ENCODE results near the gene SEMA3F. TPM values are rescaled to one million over a fixed set of nuclear protein-coding genes. Genes with fewer than 3 reads are reported as not detected.

SEMA3F gene
- polyA plus RNA-seq, 1 experiment = 11.4 TPM

GRCh38 chr3:50212971-50213370 lies 57.8 kb downstream of the SEMA3F start:
- ChIA-PET POLR2A (no interaction called here), CTCF (interaction anchor here (1.3 to 6.4 kb wide), 5 partner anchors 8 to 47 kb away, joined by 3 to 81 read pairs (median 14); no protein-coding TSS in a partner anchor)
- no peak for TF ChIP-seq CTCF (IDR thresholded peaks at IDR 0.05; ENCODE audit: insufficient read depth, low read depth, low read length)
- Histone ChIP-seq H3K27me3 (ENCODE audit: control insufficient read depth, insufficient read depth, low read length) (0 out of 2 replicates have a peak, but pooled peaks cover 3% of the 10 kb centered on the region), H3K36me3 (ENCODE audit: control insufficient read depth, insufficient read depth, low read length) (no peaks in the 10 kb centered on the region), H3K4me3 (ENCODE audit: low read depth, low read length) (no peak overlapping the region)
- no peak for DNase-seq (ENCODE audit: low read depth)

- H3K36me3 ChIP-seq (ENCODE audit: control insufficient read depth, insufficient read depth, low read length) = no peaks in the 10 kb centered on the region
- ChIA-PET POLR2A (no interaction called here), CTCF (interaction anchor here (1.2 to 17.7 kb wide), 6 partner anchors 12 to 47 kb away, joined by 3 to 378 read pairs (median 26); partner anchors contain the start of gene GNAT1)
- no peak overlapping the region for H3K4me3 ChIP-seq (ENCODE audit: low read depth, low read length)
- no peak for DNase-seq (ENCODE audit: low read depth)
- 0 out of 2 replicates have a peak, but pooled peaks cover 3% of the 10 kb centered on the region for H3K27me3 ChIP-seq (ENCODE audit: control insufficient read depth, insufficient read depth, low read length)
- TF ChIP-seq CTCF (IDR thresholded peaks at IDR 0.05; ENCODE audit: insufficient read depth, low read depth, low read length) = no peak
Observed at GRCh38 chr3:50213373-50213772, 58.2 kb downstream of the SEMA3F start.

GRCh38 chr3:50214824-50215223 lies 59.7 kb downstream of the SEMA3F start:
- POLR2A ChIA-PET = no interaction called here
- CTCF ChIA-PET = interaction anchor here (1.7 to 17.7 kb wide), 3 partner anchors 12 to 22 kb away, joined by 3 to 378 read pairs (median 48); partner anchors contain the start of gene GNAT1
- TF ChIP-seq CTCF (IDR thresholded peaks at IDR 0.05; ENCODE audit: insufficient read depth, low read depth, low read length) = no peak
- DNase-seq (ENCODE audit: low read depth) = no peak
- Histone ChIP-seq H3K36me3 (ENCODE audit: control insufficient read depth, insufficient read depth, low read length) (no peaks in the 10 kb centered on the region), H3K4me3 (ENCODE audit: low read depth, low read length) (no peak overlapping the region), H3K27me3 (ENCODE audit: control insufficient read depth, insufficient read depth, low read length) (0 out of 2 replicates have a peak, but pooled peaks cover 3% of the 10 kb centered on the region)

- Histone ChIP-seq H3K4me3 (ENCODE audit: low read depth, low read length) (no peak overlapping the region), H3K27me3 (ENCODE audit: control insufficient read depth, insufficient read depth, low read length) (0 out of 2 replicates have a peak, but pooled peaks cover 3% of the 10 kb centered on the region), H3K36me3 (ENCODE audit: control insufficient read depth, insufficient read depth, low read length) (no peaks in the 10 kb centered on the region)
- TF ChIP-seq CTCF (IDR thresholded peaks at IDR 0.05; ENCODE audit: insufficient read depth, low read depth, low read length) = no peak
- CTCF ChIA-PET = interaction anchor here (0.5 to 17.7 kb wide), 4 partner anchors 11 to 182 kb away, joined by 3 to 378 read pairs (median 26); partner anchors contain the start of gene GNAT1
- POLR2A ChIA-PET = no interaction called here
- no peak for DNase-seq (ENCODE audit: low read depth)
Observed at GRCh38 chr3:50215529-50215928, 60.4 kb downstream of the SEMA3F start.

- H3K27me3 ChIP-seq (ENCODE audit: control insufficient read depth, insufficient read depth, low read length) = 0 out of 2 replicates have a peak, but pooled peaks cover 3% of the 10 kb centered on the region
- no peak for TF ChIP-seq CTCF (IDR thresholded peaks at IDR 0.05; ENCODE audit: insufficient read depth, low read depth, low read length)
- CTCF ChIA-PET = interaction anchor here (1.5 to 17.7 kb wide), 4 partner anchors 9 to 79 kb away, joined by 3 to 378 read pairs (median 26); partner anchors contain the start of gene GNAT1
- no peaks in the 10 kb centered on the region for H3K36me3 ChIP-seq (ENCODE audit: control insufficient read depth, insufficient read depth, low read length)
- no peak for DNase-seq (ENCODE audit: low read depth)
- no peak overlapping the region for H3K4me3 ChIP-seq (ENCODE audit: low read depth, low read length)
- POLR2A ChIA-PET = no interaction called here
Observed at GRCh38 chr3:50217681-50218080, 62.6 kb downstream of the SEMA3F start.

All from BJ (cell line).